ENCODE results near the gene TIPARP. TPM values are rescaled to one million over a fixed set of nuclear protein-coding genes. Genes with fewer than 3 reads are reported as not detected.

The TIPARP gene
- total and polyA plus RNA-seq, 7 experiments from 2014 or later, result 4.2 to 66.6 (median 63.6) TPM

GRCh38 chr3:156749244-156749643 is 74.9 kb downstream of the TIPARP start:
- Histone ChIP-seq H3K4me3 (ENCODE audit: low read length) (no peak overlapping the region), H3K27me3 (ENCODE audit: control insufficient read depth in 2 of 2, insufficient read depth in 2 of 2, low read length in 2 of 2) (no peaks in the 10 kb centered on the region), H3K27ac (ENCODE audit: low read depth, low read length) (no peak overlapping the region), H3K9me3 (ENCODE audit: control insufficient read depth in 2 of 3, low read length in 3 of 3) (no peaks in the 10 kb centered on the region), H3K4me1 (ENCODE audit: control insufficient read depth in 2 of 2, insufficient read depth in 2 of 2, low read length in 2 of 2) (no peaks in the 10 kb centered on the region), H3K36me3 (ENCODE audit: control insufficient read depth in 2 of 3, insufficient read depth in 3 of 3, low read length in 3 of 3) (no peaks in the 10 kb centered on the region)
- ChIA-PET POLR2A (interaction anchor here (0.6 kb wide), 1 partner anchor 70 kb away, joined by 5 read pairs; no protein-coding TSS in a partner anchor), CTCF (interaction anchor here (0.7 kb wide), 1 partner anchor 36 kb away, joined by 6 read pairs; no protein-coding TSS in a partner anchor)
- Mint-ChIP-seq H3K4me3 (peak overlapping the region in 1 of 10 donors; percentile 42), H3K27me3 (peaks cover 9 to 23% (median 19%) of the 10 kb centered on the region in 5 donors), H3K4me1 (peaks cover 0 to 4% (median 0%) of the 10 kb centered on the region in 7 donors), H3K27ac (no peak overlapping the region), H3K9me3 (peaks cover 0 to 15% (median 4%) of the 10 kb centered on the region in 11 donors), H3K36me3 (peaks cover 6 to 32% (median 9%) of the 10 kb centered on the region in 5 donors)
- intact Hi-C loops (cut with micrococcal nuclease), result no loop called here
- no peak for ATAC-seq
- no peak for DNase-seq

DNA sequence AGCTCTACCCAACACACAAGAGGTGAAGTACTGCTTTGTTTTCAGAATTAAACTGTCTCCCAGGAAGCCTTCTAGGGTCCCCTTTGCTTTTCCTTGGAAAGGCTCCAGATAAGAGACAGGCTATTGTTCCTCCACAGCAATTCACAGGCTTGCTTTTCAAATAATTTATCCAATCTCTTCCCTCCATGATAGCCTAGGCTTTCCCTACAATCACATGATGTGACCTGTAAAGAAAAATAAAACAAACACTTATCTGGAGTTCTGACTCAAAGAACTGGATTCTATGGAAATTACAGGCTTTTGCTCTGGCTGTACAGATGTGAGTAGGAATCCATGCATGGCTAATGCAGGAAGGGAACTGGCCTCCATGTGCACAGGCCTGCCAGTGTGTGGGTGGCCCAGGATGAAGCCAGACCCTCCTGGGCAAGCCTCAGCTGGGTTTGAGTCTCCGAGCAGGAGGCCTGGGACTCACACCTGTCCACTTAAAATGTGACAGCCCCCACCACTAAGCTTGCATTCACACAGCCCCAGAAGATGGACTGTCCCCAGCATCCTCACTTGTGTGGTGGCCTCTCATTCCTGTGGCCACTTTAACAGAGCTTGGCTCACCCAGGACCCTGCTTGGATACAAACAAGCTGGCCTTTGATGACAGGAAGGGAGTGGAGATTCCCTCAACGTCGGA is 75.9 kb downstream of the TIPARP start:
- no peaks in the 10 kb centered on the region for H3K36me3 ChIP-seq (ENCODE audit: control insufficient read depth in 2 of 3, insufficient read depth in 3 of 3, low read length in 3 of 3)
- no peaks in the 10 kb centered on the region for H3K27me3 ChIP-seq (ENCODE audit: control insufficient read depth in 2 of 2, insufficient read depth in 2 of 2, low read length in 2 of 2)
- Mint-ChIP-seq H3K4me1 (peaks cover 0 to 4% (median 0%) of the 10 kb centered on the region in 7 donors), H3K27me3 (peaks cover 9 to 27% (median 23%) of the 10 kb centered on the region in 5 donors), H3K4me3 (no peak overlapping the region), H3K9me3 (peaks cover 0 to 15% (median 4%) of the 10 kb centered on the region in 11 donors), H3K36me3 (peaks cover 6 to 24% (median 9%) of the 10 kb centered on the region in 5 donors), H3K27ac (no peak overlapping the region)
- no peaks in the 10 kb centered on the region for H3K4me1 ChIP-seq (ENCODE audit: control insufficient read depth in 2 of 2, insufficient read depth in 2 of 2, low read length in 2 of 2)
- H3K27ac ChIP-seq (ENCODE audit: low read depth, low read length), result no peak overlapping the region
- ATAC-seq (no peak), DNase-seq (no peak)
- CTCF ChIA-PET, result no interaction called here
- POLR2A ChIA-PET, result interaction anchor here (0.7 kb wide), 1 partner anchor 381 kb away, joined by 3 read pairs; no protein-coding TSS in a partner anchor
- no peaks in the 10 kb centered on the region for H3K9me3 ChIP-seq (ENCODE audit: control insufficient read depth in 2 of 3, low read length in 3 of 3)
- intact Hi-C loops (cut with micrococcal nuclease), result no loop called here
- H3K4me3 ChIP-seq (ENCODE audit: low read length), result no peak overlapping the region

GRCh38 chr3:156750874-156751245 is 76.5 kb downstream of the TIPARP start:
- H3K4me1 ChIP-seq (ENCODE audit: control insufficient read depth in 2 of 2, insufficient read depth in 2 of 2, low read length in 2 of 2), result no peaks in the 10 kb centered on the region
- H3K9me3 ChIP-seq (ENCODE audit: control insufficient read depth in 2 of 3, low read length in 3 of 3), result no peaks in the 10 kb centered on the region
- H3K36me3 Mint-ChIP-seq, result peaks cover 6 to 22% (median 9%) of the 10 kb centered on the region in 5 donors
- peaks cover 9 to 28% (median 23%) of the 10 kb centered on the region in 5 donors for H3K27me3 Mint-ChIP-seq
- intact Hi-C loops (cut with micrococcal nuclease), result no loop called here
- DNase-seq (no peak), ATAC-seq (no peak)
- no peak overlapping the region for H3K27ac Mint-ChIP-seq
- H3K4me3 Mint-ChIP-seq, result no peak overlapping the region
- no peak overlapping the region for H3K4me3 ChIP-seq (ENCODE audit: low read length)
- H3K27me3 ChIP-seq (ENCODE audit: control insufficient read depth in 2 of 2, insufficient read depth in 2 of 2, low read length in 2 of 2), result no peaks in the 10 kb centered on the region
- no peaks in the 10 kb centered on the region for H3K36me3 ChIP-seq (ENCODE audit: control insufficient read depth in 2 of 3, insufficient read depth in 3 of 3, low read length in 3 of 3)
- H3K4me1 Mint-ChIP-seq, result peaks cover 0 to 4% (median 0%) of the 10 kb centered on the region in 7 donors
- no peak overlapping the region for H3K27ac ChIP-seq (ENCODE audit: low read depth, low read length)
- POLR2A ChIA-PET, result interaction anchor here (0.7 kb wide), 1 partner anchor 380 kb away, joined by 3 read pairs; no protein-coding TSS in a partner anchor
- peaks cover 0 to 15% (median 4%) of the 10 kb centered on the region in 11 donors for H3K9me3 Mint-ChIP-seq
- CTCF ChIA-PET, result no interaction called here

DNA sequence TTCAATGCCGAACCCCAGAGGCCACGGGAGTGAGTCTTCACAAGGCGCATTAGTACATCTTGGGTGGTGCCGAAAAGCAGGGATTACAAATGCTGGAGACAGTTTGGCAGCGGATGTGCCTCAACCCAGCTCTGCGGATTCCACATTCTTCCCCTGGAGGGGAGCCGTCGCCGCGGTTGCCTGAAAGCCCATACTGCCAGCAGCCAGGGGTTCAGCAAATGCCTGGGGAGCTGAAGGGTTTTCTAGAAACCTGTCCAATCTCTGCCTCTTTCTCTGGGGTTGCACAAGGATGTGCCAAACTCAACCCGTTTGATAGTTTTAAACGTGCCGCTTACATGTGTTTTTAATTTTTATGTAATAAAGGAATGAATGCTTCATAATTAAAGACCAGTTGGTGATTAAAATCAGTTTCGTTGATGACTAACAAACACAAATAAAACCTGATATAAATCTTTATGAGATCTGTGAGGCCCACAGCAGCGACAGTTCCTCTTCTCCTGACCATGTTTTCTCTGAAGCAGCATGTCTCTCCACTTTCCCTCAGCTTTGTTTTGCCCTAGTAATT is 77.2 kb downstream of the TIPARP start:
- Histone ChIP-seq H3K9me3 (ENCODE audit: control insufficient read depth in 2 of 3, low read length in 3 of 3) (no peaks in the 10 kb centered on the region), H3K4me3 (ENCODE audit: low read length) (no peak overlapping the region), H3K4me1 (ENCODE audit: control insufficient read depth in 2 of 2, insufficient read depth in 2 of 2, low read length in 2 of 2) (no peaks in the 10 kb centered on the region), H3K27ac (ENCODE audit: low read depth, low read length) (no peak overlapping the region), H3K36me3 (ENCODE audit: control insufficient read depth in 2 of 3, insufficient read depth in 3 of 3, low read length in 3 of 3) (no peaks in the 10 kb centered on the region), H3K27me3 (ENCODE audit: control insufficient read depth in 2 of 2, insufficient read depth in 2 of 2, low read length in 2 of 2) (no peaks in the 10 kb centered on the region)
- no peak for ATAC-seq
- POLR2A ChIA-PET, result interaction anchor here (0.7 kb wide), 1 partner anchor 13 kb away, joined by 3 read pairs; no protein-coding TSS in a partner anchor
- Mint-ChIP-seq H3K4me1 (peaks cover 0 to 4% (median 0%) of the 10 kb centered on the region in 7 donors), H3K36me3 (peaks cover 6 to 19% (median 8%) of the 10 kb centered on the region in 5 donors), H3K27me3 (peaks cover 9 to 28% (median 23%) of the 10 kb centered on the region in 5 donors), H3K4me3 (no peak overlapping the region), H3K9me3 (peaks cover 0 to 14% (median 4%) of the 10 kb centered on the region in 11 donors), H3K27ac (no peak overlapping the region)
- intact Hi-C loops (cut with micrococcal nuclease), result no loop called here
- CTCF ChIA-PET, result no interaction called here
- DNase-seq, result no peak

Other genes with a start within 250 kb of the TIPARP start
- 100 to 1,000 TPM in 1 of 5 experiments, 10 to 100 TPM in 4; 56.0 to 158 (median 76.2) TPM for gene SSR3, start 119.5 kb upstream of the TIPARP start, total RNA-seq
- 100 to 1,000 TPM in 1 of 2 donors, 10 to 100 TPM in 1; 85.2 to 100 TPM for gene SSR3, start 119.5 kb upstream of the TIPARP start, polyA plus RNA-seq
- 1 to 10 TPM in 3 of 5 experiments, under 1 TPM in 2; 0.31 to 5.1 (median 1.2) TPM for gene LEKR1, start 151.8 kb downstream of the TIPARP start, total RNA-seq
- gene LEKR1, start 151.8 kb downstream of the TIPARP start, polyA plus RNA-seq, result under 1 TPM; 0.19 to 0.33 TPM